HG03103 (cell line): ENCODE data around the gene C1GALT1C1L.
"Not testable (repeated sequence)": the region's sequence is repeated elsewhere in the genome, so short reads cannot be mapped to it uniquely, and the experiment has no call there.

ENCODE experiments used
- ATAC-seq: cut with Tn5 transposase; IDR thresholded peaks from one replicate; pipeline ENCODE4 v1.9.1; 2021; ENCODE audit warnings: low read depth; ENCODE audit not compliant: unreplicated experiment

The C1GALT1C1L gene

DNA sequence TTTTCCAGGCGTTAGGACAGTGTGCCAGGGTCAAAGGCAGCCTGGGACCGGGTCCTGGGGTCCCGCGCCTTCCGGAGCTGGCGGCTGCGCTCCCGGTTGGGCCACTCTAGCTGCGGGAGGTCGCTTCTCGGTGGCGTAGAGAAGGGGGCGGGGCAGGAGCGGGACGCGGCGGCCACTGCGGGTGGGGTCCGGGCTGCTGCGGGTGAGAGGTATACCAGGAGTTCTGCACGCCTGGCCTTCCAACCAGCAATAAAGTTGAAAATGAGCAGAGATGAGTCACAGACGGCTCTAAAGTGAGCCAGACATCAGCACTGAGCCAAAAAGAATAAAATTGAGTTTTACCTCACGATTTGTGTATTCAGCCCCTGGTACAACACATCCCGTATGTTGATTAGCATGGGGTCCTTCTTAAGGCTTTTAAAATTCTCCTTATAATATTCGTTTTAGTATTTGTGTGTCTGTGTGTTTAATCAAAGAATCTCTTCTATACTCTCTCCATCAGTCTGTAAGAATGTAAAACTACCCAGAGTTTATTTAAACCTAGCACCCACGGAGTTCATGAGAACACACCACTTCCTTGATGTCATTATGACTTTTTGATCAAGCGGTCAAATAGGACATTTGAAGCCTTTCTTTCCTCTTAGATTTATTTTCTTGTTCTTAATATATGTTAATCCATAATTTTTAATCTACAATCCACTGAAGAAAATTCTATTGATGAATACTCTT, at the start of gene C1GALT1C1L:
Gene C1GALT1C1L, minus strand, starts transcription at position 108 of the 729 bp plus-strand sequence. Its CDS starts 107 bp downstream, at position 1.
- no peak for ATAC-seq

DNA sequence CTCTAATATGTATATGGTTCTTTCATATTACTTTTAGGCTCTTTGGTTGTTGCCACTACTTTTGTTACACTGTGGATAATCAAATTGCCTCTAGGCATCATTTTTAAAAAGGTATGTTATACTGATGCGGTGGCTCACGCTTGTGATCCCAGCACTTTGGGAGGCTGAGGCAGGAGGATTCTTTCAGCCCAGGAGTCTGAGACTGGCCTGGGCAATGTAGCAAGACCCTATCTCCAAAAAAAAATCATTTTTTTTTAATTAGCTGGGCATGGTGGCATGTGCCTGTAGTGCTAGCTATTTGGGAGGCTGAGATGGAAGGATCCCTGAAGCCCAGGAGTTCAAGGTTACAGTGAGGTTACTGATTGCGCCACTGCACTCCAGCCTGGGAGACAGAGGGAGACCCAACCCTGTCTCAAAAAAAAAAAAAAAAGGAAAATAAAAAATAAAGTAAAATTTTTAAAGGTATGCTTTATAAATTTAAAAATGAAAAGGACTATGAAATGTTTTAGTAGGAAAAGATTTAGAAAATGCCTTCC, 49.5 kb upstream of the C1GALT1C1L start:
- no peak for ATAC-seq

DNA sequence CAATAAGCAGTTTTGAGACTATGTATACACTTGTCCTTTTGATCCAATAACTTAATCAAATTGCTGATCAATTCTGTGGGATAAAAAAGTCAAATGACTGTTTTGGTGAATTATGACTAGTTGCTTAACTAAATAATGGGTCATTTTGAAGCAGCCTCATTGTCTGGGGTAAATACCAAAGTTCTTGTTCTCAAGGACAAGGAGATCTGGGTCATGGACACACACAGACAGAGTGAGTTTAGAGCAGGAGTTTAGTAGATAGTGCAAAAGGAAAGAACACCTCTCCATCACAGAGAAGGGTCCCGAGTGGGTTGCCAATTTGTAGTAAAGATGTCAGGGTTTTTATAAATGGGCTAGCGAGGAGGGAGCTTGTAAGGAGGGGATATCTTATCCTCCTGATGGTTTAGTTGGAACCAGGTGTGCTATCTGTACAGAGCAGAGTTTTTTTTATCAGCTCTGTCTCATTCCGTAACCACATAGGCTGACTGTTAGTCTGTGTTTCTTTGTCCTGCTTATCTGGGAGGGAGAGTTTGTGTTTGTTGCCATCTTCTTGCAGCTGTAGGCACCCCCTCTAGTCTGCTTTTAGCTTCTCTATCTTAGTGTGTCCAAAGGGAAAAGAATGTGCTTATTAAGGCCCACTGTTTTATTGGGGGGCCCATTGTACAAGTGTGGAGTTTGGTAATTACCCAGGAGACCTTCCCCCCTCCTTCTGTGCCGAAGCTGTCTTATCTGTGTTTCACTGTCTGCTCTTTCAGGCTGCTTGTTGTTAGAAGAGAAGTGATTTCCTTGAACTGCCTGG, 48.7 kb upstream of the C1GALT1C1L start:
- no peak for ATAC-seq

DNA sequence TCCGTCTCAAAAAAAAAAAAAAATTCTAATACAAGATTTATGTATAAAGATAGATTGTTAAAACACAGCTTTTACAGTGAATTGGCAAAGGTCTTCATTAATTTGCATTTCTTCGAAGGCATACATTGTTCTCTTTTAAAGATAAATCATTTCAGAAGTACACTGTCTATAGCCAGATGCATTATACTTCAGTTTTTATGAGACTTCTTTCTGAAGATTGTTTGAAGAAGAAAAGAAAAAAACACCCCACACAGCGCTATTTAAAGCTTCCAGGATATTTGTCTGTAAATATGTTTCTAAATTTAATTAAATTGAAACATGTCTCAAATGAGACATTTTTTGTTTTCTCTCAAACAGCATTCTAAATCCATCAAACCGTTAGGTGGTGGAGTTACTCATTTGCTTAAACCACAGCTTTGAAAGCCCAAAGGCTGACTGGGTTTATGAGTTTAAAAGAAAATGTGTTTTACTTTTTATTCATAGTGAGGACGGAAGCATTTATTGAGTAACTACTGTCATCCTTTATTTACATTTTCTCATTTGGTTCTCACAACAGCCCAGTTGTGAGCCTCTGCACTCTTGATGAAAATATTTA, 42.4 kb upstream of the C1GALT1C1L start:
- ATAC-seq = no peak

DNA sequence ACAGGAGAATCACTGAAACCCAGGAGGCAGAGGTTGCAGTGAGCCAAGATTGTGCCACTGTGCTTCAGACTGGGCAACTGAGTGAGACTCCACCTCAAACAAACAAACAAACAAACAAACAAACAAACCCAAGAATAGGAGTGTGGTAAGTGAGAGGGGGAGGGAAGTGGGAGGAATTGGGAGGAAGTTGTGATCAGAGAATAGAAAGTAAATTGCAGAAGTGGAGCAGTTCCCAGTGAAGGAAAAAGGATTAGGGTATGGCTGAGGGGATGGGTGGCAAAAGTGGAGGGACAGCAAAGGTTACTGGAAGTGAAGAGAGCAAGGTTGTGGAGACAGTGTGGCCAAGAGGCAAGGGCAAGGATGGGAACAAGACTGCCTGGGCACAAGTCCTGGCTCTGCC, 41.1 kb upstream of the C1GALT1C1L start:
- ATAC-seq = no peak

DNA sequence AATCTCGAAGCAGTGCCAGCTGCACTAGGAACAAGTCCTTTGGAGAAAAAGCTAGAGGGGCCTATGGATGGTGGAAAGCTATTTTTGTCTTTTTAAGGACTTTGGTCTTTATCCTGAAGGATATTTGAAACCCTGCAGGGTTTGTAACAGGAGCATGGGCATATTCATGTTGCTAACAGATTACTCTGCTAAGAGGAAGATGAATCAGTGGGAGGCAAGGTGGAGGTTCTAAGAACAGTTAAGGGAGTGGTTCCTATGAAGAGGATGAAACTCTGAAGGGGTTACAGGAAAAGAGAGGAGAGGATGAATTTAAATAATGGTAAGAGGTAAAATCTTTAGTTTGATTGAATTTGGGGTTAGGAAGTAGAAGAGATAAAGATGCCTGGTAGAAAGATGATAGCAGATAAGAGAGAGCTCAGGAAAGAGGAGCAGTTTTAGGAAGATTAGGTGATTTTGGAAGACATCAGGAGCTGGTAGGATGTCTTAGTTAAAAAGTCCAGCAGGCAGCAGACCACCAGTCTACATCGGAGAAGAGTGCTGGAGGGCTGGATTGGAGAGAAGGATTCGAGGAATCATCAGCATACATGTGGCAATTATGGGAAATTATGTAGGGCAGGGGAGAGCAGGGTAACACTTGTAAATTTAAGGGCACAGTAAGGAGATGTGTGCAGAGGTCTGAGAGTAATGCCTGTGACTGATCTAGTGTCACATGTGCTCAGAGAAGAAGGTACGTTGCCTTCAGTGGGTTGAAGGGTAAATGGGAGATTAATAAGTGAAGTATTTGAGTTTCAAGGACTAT, 39.3 kb upstream of the C1GALT1C1L start:
- no peak for ATAC-seq

DNA sequence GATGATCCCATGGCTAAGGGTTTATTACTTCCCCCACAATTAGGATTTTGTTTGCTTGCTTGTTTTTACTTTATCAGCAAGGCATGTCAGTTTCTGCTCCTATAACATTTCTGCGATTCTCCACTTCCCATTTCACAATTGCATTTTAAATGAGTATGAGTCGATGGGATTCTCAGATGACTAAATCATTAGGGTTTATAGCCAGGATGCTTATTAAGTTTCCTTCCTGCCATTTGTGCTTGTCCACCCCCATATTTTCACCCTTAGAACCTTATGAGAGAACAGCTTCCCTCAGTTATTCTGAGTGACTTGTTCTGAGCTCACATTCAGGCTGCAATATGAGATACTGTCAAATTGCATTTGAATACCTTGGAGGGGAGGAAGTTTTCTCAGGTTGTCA, 37.9 kb upstream of the C1GALT1C1L start:
- ATAC-seq = no peak

DNA sequence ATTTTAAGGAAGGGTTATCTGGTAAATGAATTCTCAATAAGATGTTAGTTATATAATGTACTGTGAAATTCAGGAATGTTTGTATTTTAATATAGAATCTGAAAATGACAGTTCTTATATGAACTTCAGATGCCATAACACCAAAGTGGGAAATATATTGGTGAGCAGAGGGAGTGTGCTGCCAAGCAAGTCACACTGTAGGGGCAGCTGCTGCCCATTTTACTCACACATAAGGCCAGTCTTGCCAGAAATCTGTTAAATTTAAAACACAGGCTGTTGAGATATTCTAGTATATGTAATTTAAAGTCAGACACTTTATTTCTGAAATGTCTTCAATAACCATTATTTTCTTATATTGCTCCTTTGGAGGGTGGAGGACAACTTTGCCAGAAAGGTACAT, 34.6 kb upstream of the C1GALT1C1L start:
- ATAC-seq = no peak

DNA sequence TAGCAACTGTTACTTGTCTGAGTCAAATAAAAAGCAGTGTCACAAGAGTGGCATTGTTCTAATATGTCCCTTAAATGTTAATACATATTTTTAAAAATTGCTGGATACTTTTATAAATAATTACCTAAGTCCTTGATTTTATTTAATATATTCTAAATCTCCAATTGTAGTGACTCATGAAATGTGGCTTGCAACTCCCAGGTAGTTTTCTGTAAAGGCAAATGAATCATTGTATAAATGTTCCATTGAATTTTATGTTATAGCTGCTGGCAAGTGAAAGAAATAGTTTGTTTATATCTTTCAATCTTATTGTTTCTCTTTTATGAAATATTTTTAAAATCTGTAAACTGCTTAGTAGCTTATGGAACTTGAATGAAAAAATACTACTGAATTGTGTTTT, 32.7 kb upstream of the C1GALT1C1L start:
- no peak for ATAC-seq

DNA sequence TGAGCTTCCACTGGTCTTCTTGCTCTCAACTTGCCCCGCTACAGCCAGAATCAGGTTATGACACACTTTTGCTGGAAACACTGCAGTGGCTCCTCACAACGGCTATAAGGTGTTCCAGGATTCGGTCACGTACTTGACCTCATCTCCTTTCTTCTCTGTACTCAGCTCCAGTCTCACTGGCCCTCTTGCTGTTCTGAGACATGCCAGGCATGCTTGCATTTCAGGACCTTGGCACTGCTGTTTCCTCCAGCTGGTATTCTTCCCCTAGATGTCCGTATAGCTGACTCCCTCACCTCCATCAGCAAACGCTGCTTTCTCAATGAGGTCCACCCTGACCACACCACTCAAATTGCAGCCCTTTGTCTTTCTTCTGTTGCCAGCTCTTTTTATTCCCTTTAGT, 31.9 kb upstream of the C1GALT1C1L start:
- no peak for ATAC-seq

DNA sequence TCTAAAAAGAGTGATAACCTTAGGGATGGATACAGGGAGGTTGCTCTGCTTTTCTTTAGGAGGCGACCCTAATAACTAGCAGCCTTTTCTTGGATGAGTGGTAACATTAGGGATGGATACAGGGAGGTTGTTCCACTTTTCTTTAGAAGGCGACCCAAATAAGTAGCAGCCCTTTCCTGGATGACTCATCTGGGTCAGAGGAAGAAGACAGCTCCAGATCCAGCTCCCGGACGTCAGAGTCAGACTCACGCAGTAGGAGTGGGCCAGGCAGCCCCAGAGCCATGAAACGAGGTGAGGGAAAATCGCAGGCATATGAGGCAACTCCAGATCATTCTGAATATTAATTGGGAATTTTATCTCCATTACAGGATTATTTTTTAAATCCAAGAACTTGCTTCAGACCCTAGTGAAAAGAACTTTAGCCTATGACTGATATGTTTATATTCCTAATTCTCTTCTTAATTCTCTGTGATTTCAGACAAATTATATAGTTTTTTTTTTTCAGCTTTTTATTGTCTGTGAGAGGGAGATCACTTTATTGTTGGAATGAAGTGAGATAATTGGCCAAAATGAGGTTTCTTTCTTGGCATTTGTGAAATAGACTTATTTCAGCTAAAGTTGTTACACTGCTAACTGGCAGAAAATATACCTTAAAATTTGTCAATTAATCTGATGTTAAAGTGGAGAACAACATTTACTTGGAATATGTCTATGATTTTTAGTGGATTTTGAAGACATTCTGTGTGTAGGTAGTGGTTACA, 31.2 kb upstream of the C1GALT1C1L start:
- ATAC-seq = no peak

DNA sequence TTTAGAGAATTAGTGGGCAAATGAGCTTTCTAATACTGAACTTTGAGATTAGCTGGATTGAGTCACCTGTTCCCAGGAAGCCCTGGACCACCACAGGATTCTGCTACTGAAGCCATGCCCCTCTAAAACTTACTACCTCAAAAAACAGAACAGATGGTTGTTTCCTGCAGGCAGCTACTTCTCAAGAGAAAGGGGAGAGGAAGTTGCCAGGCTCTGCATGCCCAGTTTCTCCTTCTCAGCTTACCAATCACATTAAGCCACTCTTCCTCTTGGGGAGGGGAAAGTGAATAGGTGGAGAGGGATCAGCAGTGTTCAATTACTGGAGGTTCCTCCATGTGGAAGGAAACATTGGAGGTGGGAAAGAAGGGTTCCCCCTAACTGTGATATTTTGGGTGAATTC, 24.9 kb upstream of the C1GALT1C1L start:
- no peak for ATAC-seq

DNA sequence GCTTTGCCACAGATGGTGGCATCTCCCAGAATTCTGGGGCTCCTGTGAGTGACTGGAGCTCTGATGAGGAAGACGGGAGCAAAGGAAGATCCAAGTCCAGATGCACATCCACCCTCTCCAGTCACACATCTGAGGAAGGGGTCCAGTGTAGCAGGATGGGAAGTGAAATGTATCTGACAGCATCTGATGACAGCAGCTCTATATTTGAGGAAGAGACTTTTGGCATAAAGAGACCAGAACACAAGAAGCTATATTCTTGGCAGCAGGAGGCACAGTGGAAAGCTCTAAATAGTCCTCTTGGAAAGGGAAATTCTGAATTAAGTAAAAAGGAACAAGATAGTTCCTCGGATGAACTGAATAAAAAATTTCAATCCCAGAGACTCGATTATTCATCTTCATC, 23.5 kb upstream of the C1GALT1C1L start:
- no peak for ATAC-seq

DNA sequence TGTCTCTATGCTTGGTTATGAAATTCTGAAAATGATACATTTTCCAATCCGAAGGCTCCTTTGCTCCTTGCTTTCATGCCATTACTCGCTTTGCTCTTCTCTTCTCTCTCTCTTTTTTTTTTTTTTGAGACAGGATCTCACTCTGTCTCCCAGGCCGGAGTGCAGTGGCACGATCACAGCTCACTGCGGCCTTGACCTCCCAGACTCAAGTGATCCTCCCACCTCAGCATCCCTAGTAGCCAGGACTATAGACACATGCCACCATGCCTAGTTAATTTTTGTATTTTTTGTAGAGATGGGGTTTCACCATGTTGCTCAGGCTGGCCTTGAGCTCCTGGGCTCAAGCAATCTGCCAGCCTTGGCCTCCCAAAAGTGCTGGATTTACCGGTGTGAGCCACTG, 21.9 kb upstream of the C1GALT1C1L start:
- not testable (repeated sequence) for ATAC-seq

DNA sequence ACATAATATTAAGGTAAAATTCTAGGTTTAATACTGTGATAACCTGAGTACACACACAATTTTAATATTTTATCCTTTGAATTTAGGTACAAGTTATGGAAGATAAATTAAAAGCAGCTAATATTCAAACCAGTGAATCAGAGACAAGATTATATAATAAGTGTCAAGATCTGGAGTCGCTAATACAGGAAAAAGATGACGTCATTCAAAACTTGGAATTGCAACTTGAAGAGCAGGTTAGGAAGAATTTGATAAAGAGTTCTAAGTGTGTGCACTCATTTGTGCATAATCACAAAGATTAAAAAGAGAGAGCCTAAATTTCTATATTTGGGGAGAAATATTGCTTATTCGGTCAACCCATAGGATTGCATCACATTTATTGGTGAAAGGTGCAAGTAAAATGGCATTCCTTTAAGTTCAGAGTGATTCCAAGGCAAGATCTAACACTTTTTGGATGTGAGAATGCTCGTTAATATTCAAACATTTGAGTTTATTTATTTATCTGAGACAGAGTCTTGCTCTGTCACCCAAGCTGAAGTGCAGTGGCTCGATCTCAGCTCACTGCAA, 16.3 kb upstream of the C1GALT1C1L start:
- no peak for ATAC-seq

DNA sequence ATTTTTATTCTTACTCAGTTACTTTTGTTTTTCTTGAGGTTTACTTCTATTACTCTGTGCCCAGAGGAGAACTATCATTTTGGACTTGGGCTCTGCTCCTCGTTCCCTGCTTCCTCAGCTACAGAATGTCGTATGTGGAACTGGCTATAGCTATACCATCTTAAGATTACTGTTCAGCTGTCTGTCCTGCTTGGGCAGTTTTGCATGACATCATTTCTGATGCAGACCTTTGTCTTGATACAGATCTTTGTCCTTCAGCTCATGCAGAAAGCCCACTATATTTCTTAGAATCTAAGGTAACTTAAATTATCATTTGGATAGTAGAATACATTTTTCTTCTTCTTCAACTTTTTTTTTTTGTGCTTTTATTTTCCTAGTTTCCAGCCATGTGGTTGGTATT, 13.8 kb upstream of the C1GALT1C1L start:
- no peak for ATAC-seq

DNA sequence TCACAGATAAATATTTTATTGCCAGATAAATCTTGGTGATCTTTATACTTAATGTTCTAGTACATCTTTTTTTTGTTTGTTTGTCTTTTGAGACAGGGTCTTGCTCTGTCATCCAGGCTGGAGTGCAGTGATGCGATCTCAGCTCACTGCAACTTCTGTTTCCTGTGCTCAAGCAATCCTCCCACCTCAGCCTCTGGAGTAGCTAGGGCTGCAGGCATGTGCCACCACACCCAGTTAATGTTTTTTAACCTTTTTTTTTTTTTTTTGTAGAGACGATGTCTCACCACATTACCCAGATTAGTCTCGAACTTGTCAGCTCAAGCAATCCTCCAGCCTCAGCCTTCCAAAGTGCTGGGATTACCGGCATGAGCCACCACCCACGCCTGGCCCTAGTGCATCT, 9.1 kb upstream of the C1GALT1C1L start:
- ATAC-seq = no peak

DNA sequence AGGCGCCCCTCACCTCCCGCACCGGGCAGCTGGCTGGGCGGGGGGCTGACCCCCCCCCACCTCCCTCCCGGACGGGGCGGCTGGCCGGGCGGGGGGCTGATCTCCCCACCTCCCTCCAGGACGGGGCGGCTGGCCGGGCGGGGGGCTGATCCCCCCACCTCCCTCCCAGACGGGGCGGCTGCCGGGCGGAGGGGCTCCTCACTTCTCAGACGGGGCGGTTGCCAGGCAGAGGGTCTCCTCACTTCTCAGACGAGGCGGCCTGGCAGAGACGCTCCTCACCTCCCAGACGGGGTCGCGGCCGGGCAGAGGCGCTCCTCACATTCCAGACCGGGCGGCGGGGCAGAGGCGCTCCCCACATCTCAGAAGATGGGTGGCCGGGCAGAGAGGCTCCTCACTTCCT, 1.6 kb upstream of the C1GALT1C1L start:
- ATAC-seq = not testable (repeated sequence)

DNA sequence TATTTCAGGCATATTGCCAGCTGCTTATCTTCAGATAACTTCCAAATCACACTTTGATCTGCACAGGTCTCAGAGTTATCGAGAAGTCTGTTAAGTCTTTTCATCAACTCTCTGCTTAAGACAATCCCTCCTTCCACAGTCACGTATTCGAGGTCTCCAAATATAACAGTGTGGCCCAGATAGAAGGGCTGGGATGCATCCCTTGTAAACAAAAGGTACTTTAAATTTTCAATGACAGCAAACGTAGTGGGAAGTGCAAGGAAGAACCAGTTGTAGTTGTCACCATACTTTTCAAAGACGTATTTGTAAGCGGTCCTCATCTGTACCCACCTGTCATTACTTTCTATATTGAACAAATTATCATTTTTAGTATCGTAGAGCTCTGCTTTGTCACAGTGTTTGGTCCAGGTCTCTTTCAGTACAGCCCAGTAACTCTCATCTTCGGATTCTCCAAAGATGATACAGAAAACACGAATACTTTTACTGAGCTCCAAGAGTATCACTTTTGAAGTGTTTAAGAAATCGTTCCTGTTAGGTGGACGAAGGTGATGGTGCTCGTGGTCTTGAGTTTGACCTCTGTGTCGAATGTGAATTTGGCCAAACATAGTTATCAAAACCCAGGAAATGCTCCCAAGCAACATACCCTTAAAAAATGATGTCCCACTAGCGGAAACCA, 445 bp downstream of the C1GALT1C1L start:
- no peak for ATAC-seq
